Heart right ventricle (tissue), 16 donors: ENCODE results near the gene COL13A1. TPM values are rescaled to one million over a fixed set of nuclear protein-coding genes. Genes with fewer than 3 reads are reported as not detected.

Experiments used
- ATAC-seq, 8 donors: fragments of 200-7000 bp; cut with Tn5 transposase; one replicate each; pipeline ENCODE4 v1.9.1; 2020; ENCODE audit warnings: mild to moderate bottlenecking in 8 of 8, moderate library complexity in 8 of 8, moderate number of reproducible peaks in 1 of 8
- DNase-seq, 2 donors: peaks; one replicate each; pipeline ENCODE4 v3.0.0-alpha.2; 2020
- H3K27ac ChIP-seq, 10 donors: fragments of 200-600 bp; sonication (generic) in 2 of 10; one replicate each; pipeline versions ENCODE4 v1.5.0 to v1.8.0; 2020 to 2022; ENCODE audit warnings: mild to moderate bottlenecking in 3 of 10
- H3K27me3 ChIP-seq, 7 donors: fragments of 200-600 bp; one replicate each; pipeline ENCODE4 v1.8.0; 2021 to 2022; ENCODE audit warnings: mild to moderate bottlenecking in 2 of 7
- H3K36me3 ChIP-seq, 9 donors: fragments of 200-600 bp; sonication (generic) in 1 of 9; one replicate each; pipeline versions ENCODE4 v1.5.0 to v1.8.0; 2020 to 2022; ENCODE audit warnings: mild to moderate bottlenecking in 2 of 9
- H3K4me1 ChIP-seq, 9 donors: fragments of 200-600 bp; sonication (generic) in 1 of 9; one replicate each; pipeline versions ENCODE4 v1.5.0 to v1.8.0; 2020 to 2022; ENCODE audit warnings: mild to moderate bottlenecking in 4 of 9
- H3K4me3 ChIP-seq, 10 donors: fragments of 200-600 bp; sonication (generic) in 2 of 10; one replicate each; pipeline versions ENCODE4 v1.5.0 to v1.8.0; 2020 to 2022; ENCODE audit warnings: mild to moderate bottlenecking in 7 of 10, moderate library complexity in 2 of 10
- H3K9me3 ChIP-seq, 11 donors: fragments of 200-600 bp in 10 of 11; sonication (generic) in 2 of 11; one replicate each; pipeline versions ENCODE4 v1.5.0 to v1.8.0; 2013 to 2022; ENCODE audit warnings: mild to moderate bottlenecking in 2 of 11, control low read depth in 1 of 11, moderate library complexity in 1 of 11
- WGBS, 2 donors: extraction: QIAGEN DNeasy Blood & Tissue Kit; methylation state at CpG; one replicate each; pipeline ENCODE4 v1.1.7; 2013; ENCODE audit warnings: inconsistent platforms in 1 of 2; 5-methylcytosine and 5-hydroxymethylcytosine counted together
- intact Hi-C, 10 donors: fragments of 100-400 bp; cut with DNase I; formaldehyde crosslinking; loops; one replicate each; pipeline versions ENCODE4 v1.11.1 to v1.14.2; 2022
- polyA plus RNA-seq, 2 donors: library from polyadenylated mRNA; stranded (reverse); fragments of 200-250 nt; gene quantifications; one replicate each; pipeline ENCODE4 v1.2.3, GENCODE V29; 2013
- total RNA-seq, 10 donors: library from RNA; stranded (reverse); fragmentation: NEBNext Ultra II Directional in 3 of 10; extraction: Animal tissue kit (Norgen Biotek cat#: 25700) in 3 of 10; gene quantifications; one replicate each; pipeline versions ENCODE4 v1.2.1 to v1.2.4, GENCODE V29; 2021 to 2023
- TF ChIP-seq, protein P1 (sequence below), 9 donors: fragments of 200-600 bp; sonication (generic) in 2 of 9; IDR thresholded peaks; one replicate each; pipeline versions ENCODE4 v1.5.0 to v1.8.0; 2021 to 2022; ENCODE audit warnings: antibody characterized with exemption in 9 of 9, mild to moderate bottlenecking in 5 of 9, moderate library complexity in 1 of 9
- donor health status: Arrhythmogenic right ventricular cardiomyopathy.
- donor health status: ischemic (EF 13 %, LVEDD 7.1; RV severe dilation, severe dysfunction).
- donor health status: healthy with polysubstance abuse.
- donor health status: DM: no; HTN: yes; CAD: no.
- donor health status: DM: no; HTN: no; CAD: no.
- donor health status: ischemic (EF 25% LVEDD 6.9; RV normal size, moderate dysfunction).
- donor health status: ischemic (EF 25% LVEDD 5.7; RV mildly dilated, moderate dysfunction).
- donor health status: healthy.
- donor health status: DM: yes; HTN: yes; CAD: no.
- donor health status: Ischemic cardiomyopathy.
- donor health status: ischemic (EF 35%, LVEDD 5.7; RV mildly dilated, moderate dysfunction).
- donor health status: nonischemic (EF 11% LVEDD 7.7; RV severe dilation, severe dysfunction).
- donor health status: DM: yes; HTN: yes; CAD: no.
- donor health status: PGD.
- donor health status: ischemic (EF 29% LVEDD 5.4; RV normal size, mild dysfunction).
- donor health status: nonischemic (EF 23%, LVEDD 6.1; RV moderate dilation, normal function).

COL13A1 gene
- total and polyA plus RNA-seq, 12 donors = 0.70 to 6.8 (median 2.7) TPM

DNA sequence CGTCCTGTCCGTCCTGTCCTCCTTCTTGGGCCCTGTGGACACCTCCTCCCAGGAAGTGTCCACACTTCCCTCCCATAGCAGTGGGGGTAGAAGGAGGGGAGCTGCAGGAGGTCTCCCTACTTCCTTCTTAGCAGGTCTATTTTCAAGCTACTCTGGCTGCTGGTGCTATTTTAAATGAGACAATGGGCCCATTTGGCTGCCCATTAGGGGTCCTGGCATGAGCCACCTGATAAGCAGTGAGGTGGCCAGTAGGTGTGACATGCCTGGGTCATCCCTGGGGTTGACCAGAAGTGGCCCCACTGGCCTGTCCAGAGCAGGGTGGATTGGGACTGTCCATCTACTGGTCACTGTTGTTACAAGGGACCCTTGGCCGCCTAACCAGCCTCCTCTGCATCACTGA is 75.2 kb downstream of the COL13A1 start:
- H3K27me3 ChIP-seq = peaks cover 0 to 9% (median 0%) of the 10 kb centered on the region in 7 donors
- H3K27ac ChIP-seq = no peak overlapping the region
- DNase-seq (no peak), ATAC-seq (peak in 1 of 8 donors; percentile 24)
- no peak overlapping the region for H3K4me3 ChIP-seq
- 87% methylated on average over 3 of the region's 3 CpGs for WGBS, 2 donors
- TF ChIP-seq, protein P1, sequence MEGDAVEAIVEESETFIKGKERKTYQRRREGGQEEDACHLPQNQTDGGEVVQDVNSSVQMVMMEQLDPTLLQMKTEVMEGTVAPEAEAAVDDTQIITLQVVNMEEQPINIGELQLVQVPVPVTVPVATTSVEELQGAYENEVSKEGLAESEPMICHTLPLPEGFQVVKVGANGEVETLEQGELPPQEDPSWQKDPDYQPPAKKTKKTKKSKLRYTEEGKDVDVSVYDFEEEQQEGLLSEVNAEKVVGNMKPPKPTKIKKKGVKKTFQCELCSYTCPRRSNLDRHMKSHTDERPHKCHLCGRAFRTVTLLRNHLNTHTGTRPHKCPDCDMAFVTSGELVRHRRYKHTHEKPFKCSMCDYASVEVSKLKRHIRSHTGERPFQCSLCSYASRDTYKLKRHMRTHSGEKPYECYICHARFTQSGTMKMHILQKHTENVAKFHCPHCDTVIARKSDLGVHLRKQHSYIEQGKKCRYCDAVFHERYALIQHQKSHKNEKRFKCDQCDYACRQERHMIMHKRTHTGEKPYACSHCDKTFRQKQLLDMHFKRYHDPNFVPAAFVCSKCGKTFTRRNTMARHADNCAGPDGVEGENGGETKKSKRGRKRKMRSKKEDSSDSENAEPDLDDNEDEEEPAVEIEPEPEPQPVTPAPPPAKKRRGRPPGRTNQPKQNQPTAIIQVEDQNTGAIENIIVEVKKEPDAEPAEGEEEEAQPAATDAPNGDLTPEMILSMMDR (IDR thresholded peaks at IDR 0.05) = no peak
- H3K4me1 ChIP-seq = peaks cover 0 to 28% (median 6%) of the 10 kb centered on the region in 9 donors
- no peaks in the 10 kb centered on the region for H3K36me3 ChIP-seq
- no peaks in the 10 kb centered on the region for H3K9me3 ChIP-seq
- intact Hi-C loops = no loop called here

GRCh38 chr10:69878038-69878437 is 76.3 kb downstream of the COL13A1 start:
- peak in 7 of 8 donors; percentile 9 to 53 (median 39) for ATAC-seq
- WGBS, 2 donors = 58 to 66% methylated on average over 10 of the region's 10 CpGs

DNA sequence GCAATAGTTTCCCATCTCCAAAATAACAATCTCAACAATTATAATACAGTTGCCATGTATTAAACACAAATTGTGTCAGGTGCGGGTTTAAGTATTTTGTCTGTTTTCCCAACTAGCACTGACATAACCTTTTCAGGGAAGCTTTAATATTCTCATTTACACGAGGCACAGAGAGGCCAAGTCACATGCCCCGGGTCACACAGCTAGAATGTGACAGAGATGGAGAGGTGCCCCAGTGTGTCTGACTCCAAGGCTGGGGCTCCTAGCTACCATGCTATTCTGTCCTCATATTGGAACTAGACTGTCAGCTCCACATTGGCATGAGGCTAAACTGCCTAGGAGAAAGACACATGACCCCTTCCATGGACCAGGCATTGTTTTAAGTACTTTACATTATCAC is 77.2 kb downstream of the COL13A1 start:
- intact Hi-C loops = no loop called here
- no peak for DNase-seq
- Histone ChIP-seq H3K27me3 (peaks cover 0 to 5% (median 0%) of the 10 kb centered on the region in 7 donors), H3K27ac (no peak overlapping the region), H3K4me3 (no peak overlapping the region), H3K36me3 (no peaks in the 10 kb centered on the region), H3K4me1 (peaks cover 0 to 28% (median 6%) of the 10 kb centered on the region in 9 donors), H3K9me3 (no peaks in the 10 kb centered on the region)
- ATAC-seq = no peak
- 70 to 92% methylated on average over 3 of the region's 3 CpGs for WGBS, 2 donors
- TF ChIP-seq, protein P1 (IDR thresholded peaks at IDR 0.05) = no peak

More at GRCh38 chr10:69878038-69878437, 76.3 kb downstream of the COL13A1 start:
- peak overlapping the region in 1 of 10 donors; percentile 34 for H3K27ac ChIP-seq
- intact Hi-C loops = no loop called here
- H3K9me3 ChIP-seq = no peaks in the 10 kb centered on the region
- H3K4me1 ChIP-seq = peaks cover 0 to 28% (median 6%) of the 10 kb centered on the region in 9 donors
- no peak overlapping the region for H3K4me3 ChIP-seq
- H3K36me3 ChIP-seq = no peaks in the 10 kb centered on the region
- H3K27me3 ChIP-seq = peaks cover 0 to 5% (median 0%) of the 10 kb centered on the region in 7 donors
- DNase-seq = peak in 1 of 2 donors; percentile 34
- TF ChIP-seq, protein P1 (IDR thresholded peaks at IDR 0.05) = no peak

DNA sequence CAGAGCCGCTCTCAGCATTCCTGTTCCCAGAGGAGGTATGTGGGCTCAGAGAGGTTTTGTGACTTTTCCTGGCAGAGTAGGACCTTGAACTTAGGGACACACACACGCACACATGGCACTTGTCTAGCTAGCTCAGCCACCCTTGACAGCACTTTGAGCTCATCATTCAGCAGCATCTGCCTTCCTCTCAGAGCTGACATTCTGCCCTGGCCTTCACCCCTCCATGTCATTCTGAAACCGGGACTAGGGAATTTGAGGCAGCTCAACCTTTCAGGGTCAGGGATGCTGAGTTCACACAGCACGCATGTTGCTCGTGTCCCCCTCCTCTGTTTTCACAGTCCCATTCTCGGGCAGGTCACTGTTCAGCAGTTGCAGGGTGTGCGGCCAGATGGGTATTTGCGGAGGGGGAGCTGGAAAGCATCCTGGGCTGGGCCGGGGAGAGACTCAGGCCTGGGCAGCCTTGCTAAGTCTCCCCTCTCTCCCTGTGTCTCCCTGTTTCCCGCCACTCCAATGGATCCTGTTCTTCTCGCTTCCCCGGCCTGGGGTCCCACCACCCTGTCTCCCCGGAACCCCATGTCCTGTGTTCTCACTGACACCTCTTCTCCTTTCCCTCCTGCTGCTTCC is 78.0 kb downstream of the COL13A1 start:
- TF ChIP-seq, protein P1 (IDR thresholded peaks at IDR 0.05) = no peak
- Histone ChIP-seq H3K4me1 (peaks cover 0 to 28% (median 6%) of the 10 kb centered on the region in 9 donors), H3K4me3 (no peak overlapping the region), H3K27ac (no peak overlapping the region), H3K36me3 (no peaks in the 10 kb centered on the region), H3K9me3 (no peaks in the 10 kb centered on the region), H3K27me3 (peaks cover 0 to 5% (median 0%) of the 10 kb centered on the region in 7 donors)
- intact Hi-C loops = no loop called here
- 81 to 88% methylated on average over 13 of the region's 13 CpGs for WGBS, 2 donors
- DNase-seq (no peak), ATAC-seq (no peak)
